HG02852 (cell line): ENCODE data around the gene ARL5C.
"Not testable (repeated sequence)": the region's sequence is repeated elsewhere in the genome, so short reads cannot be mapped to it uniquely, and the experiment has no call there.

ENCODE experiments used
- ATAC-seq: cut with Tn5 transposase; IDR thresholded peaks from one replicate; pipeline ENCODE4 v1.9.1; 2021; ENCODE audit warnings: mild to moderate bottlenecking, moderate library complexity; ENCODE audit not compliant: unreplicated experiment

Gene ARL5C

DNA sequence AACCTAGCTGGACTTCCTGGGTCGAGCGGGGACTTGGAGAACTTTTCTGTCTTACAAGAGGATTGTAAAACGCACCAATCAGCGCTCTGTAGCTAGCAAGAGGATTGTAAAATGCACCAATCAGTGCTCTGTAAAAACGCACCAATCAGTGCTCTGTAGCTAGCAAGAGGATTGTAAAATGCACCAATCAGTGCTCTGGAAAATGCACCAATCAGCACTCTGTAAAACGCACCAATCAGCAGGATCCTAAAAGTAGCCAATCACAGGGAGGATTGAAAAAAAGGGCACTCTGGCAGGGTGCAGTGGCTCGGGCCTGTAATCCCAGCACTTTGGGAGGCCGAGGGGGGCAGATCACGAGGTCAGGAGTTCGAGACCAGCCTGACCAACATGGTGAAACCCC, 2.5 kb upstream of the ARL5C start:
- not testable (repeated sequence) for ATAC-seq

DNA sequence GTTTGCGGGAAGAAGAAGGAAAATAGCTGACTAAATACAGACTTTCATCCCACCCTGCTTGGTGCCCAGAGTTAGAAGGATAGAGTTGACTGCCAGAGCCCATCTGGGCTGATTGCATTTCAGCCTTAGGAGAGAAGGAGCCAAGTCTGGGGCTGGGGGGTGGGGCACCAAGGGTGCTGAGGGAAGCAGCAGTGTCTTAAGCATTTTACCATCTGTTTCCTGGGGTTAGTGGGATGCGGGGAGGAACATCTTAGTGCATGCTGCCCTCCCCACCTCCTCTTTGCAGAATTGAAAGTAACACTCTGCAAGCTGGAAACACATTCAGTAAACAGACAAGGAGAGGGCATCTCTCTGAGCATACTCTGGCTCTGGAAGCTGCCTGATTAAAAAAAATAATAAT, 1.5 kb upstream of the ARL5C start:
- no peak for ATAC-seq

DNA sequence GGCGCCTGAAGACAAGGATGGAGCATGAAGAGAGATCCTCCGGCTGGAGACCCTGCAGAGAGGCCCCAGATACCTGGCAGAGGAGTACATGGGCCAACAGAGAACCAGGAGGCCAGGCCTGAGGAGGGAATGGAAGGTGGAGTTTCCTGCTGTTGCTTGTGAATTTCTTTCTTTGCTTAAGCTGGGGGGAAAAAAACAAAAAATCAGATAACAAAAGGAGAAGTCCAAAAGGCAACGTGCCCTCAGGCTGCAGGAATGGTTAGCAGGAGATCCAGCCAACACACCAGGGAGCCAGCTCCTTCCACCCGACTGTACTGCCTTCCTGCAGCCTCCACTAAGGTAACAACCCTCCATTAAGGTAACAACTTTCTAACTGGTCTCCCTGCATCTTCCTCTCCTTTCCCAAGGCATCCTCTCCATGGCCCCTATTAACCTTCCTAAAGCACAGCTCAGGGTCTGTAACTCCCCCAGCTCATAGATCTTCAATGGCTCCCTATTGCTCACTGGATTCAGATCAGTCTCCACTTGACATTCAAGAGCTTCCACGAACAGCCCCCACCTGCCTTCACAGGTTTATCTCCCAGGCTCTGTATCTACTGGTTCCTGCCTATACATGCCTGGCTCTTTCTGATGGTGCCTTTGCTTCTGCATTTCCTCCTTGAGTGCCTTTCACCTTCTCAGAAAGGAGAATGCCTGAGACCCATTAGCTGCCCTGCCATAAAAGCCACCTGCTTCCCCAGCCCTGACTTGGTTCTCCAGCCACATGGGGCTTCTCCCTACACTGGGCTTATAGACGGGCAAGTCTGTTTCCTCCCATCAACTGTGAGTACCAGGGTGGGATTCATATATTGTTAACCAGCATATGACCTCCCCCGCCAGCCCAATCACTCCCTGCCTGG, 725 bp upstream of the ARL5C start:
- ATAC-seq: no peak

DNA sequence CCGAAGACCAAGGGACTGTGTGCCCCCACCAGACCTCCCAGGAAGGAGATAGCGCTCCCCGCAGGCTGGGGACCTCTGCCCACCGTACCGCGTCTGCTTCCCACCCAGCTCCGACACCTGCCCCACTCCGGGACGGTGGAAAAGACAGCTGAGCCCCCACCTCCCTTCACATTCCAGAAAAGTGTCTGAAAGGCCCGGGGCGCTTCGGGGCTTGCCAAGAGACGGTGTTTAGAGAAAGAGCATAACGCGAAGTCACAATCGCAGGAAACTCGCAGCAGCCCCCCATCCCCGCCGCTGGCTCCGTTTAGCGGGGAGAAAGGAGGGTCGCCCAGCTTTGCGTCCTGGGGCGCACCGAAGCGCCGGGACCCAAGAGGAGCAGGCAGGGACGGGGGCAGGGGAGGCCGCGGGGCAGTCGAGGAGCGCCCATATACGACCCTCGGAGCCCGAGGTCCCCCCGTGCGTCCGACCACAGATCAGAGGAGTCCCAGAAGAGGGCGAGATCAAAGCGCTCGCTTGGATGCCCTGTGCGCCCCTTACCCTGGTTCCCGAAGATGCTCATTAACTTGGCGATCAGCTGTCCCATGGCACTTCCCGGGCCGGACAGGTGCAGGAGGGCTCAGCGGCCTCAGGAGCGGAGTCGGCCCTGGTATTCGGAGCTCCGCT, 652 bp downstream of the ARL5C start:
- ATAC-seq: no peak

DNA sequence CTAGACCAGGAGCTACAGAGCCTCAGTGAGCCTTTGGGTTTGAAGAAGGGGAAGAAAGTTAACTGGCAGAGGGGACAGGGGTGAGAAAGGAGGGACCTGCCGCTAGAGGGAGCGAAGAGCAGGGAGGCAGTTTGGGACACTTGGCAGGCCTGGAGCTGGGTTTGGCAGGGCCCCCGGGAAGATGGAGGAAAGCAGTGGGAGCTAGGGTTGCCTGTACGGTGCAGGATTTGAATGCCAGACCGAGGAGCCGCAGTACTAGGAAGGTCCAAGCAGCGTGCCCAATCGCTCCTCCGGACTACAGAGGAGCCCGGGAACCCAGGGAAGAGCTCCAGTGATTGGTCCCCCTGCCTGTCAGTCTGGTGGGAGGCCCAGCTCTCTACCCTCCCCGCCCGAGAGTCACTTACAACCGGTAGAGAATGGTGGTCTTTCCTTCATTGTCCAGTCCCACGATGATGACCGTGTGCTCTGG, 1.3 kb downstream of the ARL5C start:
- ATAC-seq: peak; percentile 70

DNA sequence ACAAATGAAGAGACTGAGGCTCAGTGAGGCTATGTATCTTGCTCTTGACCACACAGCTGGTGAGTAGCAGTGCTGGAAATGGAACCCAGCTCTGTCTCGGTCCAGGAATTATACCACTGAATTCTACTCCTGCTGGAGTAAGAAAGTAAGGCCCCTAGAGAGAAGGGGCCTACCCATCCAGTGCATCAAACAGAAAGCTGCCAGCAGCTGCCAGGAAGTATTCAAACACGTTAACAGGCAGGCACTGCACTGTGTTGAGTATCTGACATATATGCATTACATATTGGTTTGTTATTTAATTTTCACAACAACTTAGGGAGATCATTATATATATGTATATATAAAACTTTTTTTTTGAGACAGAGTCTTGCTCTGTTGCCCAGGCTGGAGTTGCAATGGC, 4.0 kb downstream of the ARL5C start:
- ATAC-seq: no peak

DNA sequence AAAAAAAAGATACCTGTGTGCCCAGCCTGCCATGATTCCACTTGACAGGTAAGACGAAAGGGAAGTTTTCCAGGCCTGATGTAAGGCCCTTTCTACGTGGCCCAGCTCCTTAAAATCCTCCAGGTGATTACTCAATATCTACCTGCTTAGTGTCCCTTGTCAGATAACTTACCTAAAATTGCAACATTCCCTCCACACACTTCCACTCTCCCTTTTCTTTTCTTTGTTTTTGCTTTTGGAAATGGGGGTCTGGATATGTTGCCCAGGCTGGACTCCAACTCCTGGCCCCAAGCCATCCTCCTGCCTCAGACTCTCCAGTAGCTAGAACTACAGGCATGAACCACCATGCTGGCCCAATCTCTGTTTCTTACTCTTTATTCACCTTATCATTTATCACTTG, 7.3 kb downstream of the ARL5C start:
- no peak for ATAC-seq

DNA sequence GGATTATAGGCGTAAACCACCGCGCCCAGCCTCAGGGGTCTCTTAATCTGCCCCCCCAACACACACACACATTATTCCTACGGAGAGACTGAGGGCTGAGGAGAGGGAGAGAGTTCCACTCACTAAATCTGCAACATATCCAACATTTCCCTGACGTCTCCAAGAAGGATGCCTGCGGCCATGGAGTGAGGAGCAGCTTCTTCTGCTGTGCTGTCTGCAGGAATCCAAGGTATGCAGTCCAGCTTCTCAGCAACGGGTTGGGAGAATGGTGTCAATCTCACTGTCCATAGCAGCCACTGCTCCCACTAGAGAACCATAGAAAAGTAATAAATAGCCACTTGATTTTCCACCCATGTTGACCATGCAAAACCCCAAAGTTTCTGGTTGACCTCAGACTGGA, 9.5 kb downstream of the ARL5C start:
- ATAC-seq: no peak

DNA sequence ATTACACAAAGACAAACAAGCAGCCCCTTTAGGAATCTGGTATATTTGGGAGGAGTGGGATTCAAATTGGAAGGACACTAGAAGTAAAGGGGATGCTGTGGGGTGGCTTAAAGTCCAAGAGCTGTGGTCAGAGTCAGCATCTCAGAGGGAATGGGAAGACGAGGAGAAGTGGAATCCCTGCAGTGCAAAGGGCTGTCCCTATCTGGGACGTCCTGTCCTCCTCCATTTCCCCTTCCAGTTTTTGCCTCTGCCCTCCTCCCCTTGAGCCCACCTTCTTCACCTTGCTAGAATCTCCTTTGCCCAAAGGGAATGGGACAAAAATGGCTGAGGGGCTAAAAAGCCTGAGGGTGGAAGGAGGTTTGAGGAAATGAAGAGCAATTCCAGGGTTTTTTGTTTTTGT, 10.3 kb downstream of the ARL5C start:
- no peak for ATAC-seq

DNA sequence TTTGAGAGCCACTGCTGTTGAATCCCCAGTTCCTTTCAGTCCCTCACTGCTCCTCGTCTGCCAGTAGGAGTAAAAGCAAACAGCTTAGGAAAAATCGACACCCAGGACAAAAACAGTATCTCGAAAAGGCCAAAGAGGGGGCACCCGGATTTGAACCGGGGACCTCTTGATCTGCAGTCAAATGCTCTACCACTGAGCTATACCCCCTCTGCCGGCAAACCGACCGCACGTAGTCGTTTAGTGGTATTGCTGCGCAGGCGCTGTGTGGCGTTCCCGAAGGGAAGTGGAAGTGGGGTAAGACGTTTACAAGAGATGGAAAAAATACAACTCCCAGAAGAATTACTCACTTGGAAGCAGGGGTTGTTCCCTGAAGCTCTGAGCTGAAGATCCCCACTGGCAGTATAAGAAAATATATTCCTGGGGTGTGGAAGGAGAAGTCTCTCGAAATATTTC, 12.3 kb downstream of the ARL5C start:
- ATAC-seq: peak; percentile 39

DNA sequence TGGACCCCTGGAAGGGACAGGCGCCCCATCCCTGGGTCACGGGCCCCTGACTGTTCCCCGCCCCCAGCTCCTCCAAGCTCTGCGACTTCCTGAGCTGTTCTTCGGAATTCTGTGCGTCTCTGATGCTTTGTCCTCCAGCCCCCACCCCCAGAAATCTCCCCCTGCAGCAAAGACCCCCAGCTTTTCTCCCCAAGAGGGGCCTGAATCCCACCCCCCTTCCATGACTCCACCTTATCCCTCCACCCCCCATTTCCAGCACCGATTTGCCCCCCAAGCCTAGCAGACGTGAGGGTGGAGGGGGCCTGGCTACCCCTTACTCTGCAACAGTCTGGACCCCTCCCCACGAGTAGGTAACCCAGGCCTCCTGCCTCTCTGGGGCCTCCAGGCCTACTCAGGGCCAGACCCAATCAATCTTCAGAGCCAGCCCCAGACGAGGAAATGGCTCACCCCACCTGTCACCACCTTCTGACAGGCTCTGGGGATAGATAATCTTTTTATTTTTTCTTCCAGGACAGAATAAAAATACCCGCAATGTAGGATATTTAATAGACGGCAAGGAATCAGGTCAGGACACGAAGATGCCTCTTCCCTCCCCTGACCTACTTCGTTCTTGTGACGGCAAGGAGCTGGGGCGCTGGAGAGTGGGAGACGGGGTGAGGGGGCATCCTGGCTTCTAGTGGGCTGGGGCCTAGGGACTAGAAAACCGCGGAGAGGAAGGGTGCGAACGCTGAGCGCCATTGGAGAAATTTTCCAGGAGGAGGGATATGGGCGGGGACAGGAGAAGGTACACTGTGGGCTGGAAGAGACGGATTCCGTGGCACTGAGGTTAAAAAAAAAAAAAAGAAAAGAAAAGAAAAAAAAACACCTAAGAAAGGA, 13.8 kb downstream of the ARL5C start:
- ATAC-seq: no peak

DNA sequence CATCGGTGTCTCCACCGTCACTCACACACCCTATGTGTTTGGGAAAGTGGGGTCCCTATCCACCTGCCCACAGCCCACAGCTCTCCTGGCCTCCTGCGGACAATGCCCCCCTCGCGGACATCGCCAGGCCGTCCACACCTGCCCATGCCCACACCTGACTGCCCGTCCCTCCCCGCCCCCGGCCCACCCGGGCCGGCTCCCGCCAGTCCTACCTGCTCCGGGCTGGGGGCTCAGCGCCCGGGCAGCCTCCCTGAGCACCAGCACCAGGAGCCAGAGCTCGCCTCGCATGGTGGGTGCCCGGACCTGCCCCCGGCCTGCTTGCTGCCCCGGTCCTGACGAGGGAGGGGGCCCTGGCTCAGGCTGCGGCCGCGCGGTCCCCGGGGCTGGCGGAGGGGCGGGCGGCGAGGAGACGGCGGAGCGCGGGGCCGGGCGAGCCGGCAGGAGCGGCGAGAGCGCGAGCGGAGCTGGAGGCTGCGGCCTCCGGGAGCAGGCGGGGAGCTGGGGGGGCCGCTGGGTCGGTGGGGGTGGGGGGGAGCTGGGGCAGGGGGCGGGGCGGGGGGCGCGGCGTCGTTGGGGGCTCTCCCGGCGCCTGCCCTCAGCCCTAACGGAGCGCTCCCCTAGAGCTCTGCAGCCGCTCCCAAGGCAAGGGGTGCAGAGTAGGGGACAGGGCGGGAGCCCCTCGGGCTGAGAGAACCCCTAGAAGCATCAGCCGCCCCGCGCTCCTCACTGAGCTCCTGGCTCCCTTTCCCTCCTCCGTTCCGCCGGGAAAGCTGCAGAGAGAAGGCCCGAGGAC, 14.6 kb downstream of the ARL5C start, which contains the start of gene PLXDC1:
Gene PLXDC1, minus strand, starts transcription at position 488 of the 793 bp plus-strand sequence. Its CDS starts 200 bp downstream, at position 288.
- no peak for ATAC-seq

DNA sequence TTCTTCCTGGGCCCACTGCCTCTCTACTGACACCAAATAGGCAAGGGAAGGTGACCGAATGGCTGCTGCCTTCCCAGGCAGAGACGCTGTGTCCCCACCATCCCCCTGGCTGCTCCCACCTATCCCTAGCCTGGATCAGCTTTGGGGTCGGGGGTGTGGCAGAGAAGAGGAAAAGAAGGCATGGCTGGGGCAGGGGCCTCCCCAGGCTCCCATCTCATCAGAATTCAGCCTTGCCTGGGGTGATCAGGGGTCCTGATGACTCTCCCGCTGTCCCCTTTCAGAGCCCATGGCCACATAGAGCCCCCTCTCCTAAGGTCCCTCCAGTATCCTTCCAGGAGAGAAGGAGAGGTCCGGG, 15.2 kb downstream of the ARL5C start:
- no peak for ATAC-seq

DNA sequence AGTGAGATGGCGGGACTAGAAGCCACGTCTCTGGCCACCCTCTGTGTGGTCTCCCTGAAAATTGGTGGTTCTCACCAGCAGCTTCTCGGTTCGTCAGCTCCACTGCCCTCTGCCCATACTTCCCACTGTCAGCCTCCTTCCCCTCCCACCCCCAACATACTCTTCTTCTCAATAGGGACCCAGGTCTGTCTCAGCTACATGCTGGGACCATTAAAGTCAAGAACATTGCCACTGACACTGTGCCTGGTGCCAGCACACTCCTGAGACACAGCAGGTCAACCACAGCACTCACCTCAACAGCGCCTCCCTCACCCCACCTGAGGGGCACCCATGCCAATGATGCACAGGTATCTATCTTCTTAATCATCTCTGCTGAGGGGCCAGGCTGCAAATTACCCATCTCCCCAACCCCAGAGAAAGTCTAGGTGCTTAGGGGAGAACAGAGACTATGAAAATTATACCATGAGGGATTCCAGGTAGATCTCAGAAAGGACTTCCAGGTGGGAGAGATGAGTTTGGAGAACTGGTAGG, 15.8 kb downstream of the ARL5C start:
- no peak for ATAC-seq

DNA sequence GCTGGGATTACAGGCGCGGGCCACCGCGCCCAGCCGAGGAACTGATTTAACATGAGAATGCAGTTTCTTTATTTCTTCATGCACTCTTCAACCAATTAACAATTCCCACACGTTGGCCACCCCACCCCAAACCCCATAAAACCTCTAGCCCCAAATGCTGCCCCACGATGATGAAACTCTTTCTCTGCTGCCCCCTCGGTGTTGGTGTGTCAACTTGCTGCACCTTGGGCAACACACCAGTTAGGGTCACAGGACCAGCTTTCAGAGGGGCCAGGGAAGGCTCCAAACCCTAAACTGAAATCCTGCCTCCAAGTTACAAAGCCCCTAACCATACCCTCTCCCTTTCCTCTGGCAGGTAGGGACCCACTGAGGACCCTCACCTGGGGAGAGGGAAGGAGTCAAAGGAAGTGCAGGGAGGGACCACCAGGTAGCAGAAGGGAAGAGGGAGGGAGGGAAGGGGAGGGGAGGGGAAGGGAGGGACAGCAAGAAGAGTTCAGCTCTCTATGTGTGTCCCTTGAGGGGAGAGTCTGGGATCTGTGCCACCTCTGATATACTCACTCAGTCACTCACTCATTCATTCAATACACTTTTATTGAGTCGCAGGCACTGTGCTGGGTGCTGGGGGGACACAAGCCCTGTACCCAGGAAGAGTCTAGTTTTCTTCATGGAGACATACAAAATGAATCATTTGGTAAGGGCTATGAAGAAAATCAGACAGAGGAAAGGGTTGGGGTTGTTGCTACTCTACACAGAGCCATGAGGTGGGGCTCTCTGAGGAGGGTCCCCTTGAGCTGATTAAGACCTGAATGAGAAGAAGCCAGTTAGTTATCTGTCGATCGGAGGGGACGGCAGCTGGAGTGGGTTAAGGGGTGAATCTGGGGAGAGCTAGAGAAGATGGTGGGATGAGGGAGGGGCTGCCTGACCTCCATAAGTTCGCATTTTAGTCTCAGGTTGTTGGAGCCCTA, 18.5 kb downstream of the ARL5C start:
- ATAC-seq: no peak

DNA sequence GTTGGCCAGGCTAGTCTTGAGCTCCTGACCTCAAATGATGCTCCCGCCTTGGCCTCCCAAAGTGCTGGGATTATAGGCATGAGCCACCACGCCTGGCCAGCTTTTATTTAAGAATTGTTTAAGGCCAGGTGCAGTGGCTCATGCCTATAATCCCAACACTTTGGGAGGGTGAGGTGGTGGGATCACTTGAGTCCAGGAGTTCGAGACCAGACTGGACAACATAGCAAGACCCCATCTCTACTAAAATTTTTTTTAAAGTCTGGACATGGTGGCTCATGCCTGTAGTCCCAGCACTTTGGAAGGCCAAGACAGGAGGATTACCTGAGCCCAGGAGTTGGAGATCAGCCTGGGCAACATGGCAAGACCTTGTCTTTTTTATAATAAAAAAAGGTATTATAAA, 19.7 kb downstream of the ARL5C start:
- no peak for ATAC-seq

DNA sequence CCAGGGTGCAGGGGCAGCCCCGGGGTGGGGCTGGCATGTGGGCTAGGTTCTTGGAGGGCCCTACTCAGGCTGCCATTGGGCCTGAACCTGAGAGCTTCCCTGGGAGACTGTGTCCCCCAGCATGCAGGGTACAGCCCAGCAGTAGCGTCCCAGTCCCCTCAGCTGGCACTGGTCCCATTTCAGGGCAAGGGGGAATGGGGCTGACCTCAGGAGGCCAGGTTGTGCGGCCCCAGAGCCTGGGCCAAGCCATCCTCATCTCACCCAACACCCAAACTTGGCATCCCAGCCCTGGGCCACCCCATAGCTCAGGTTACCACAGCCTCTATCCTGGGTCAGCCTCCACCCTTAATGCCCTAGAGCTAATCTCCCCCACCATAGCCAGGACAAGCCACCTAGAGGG, 20.8 kb downstream of the ARL5C start:
- ATAC-seq: no peak

DNA sequence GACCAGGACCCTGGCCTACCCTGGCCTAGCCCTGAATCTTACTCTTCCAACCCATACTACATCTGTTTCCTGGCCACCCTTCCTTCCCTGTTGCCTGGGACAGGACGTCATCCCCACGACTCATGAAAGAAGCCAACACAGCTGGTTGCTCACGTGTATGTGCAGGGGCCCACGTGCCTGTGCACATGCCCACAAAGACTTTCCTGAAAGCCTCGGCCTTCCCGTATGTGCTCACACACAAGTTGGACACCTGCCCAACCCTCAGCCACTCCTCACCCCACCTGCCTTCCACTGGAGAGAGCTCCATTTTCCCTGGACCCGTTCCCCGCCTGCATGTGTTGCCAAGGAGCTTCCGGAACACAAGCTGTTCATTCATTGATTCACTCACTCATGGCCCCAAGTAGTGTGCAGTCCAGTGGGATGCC, 21.5 kb downstream of the ARL5C start:
- ATAC-seq: no peak

DNA sequence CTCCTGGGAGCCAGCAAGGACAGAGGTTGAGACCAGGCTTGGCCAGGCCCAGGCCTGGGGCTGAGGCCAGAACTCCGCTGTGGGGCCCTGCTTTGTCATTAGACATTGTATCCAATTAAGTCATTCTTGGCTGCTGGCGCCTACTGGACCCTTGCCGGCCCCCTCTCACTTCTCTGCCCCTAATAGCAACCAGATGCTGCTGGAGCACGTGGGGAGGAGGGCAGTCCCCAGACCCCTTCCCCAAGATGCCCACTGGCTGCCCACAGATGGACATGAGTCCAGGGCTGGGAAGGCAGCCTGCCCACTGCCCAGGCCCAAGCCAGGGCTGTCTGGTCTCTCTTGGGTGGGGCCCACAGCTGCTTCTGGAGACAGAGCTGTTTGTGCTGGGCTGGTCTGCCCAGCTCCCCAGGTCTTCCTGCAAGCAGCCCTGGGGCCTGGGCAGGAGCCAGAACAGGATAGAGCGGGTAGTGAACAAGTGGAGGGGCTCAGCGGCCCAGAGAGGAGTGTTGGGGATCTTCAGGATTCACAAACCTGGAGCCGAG, 22.3 kb downstream of the ARL5C start:
- ATAC-seq: no peak
